ES-I3 (cell line): ENCODE measurements around the gene GALNT9.

Experiments used
- H3K36me3 ChIP-seq: 2 replicates; pipeline ENCODE4 v1.6.1; 2013; ENCODE audit warnings: mild to moderate bottlenecking, low read length, control low read depth, moderate library complexity; ENCODE audit not compliant: insufficient read depth
- H3K4me1 ChIP-seq: 2 replicates; pipeline ENCODE4 v1.6.1; 2013; ENCODE audit warnings: mild to moderate bottlenecking, control low read depth, low read length; ENCODE audit not compliant: insufficient read depth
- H3K9ac ChIP-seq: 2 replicates; pipeline ENCODE4 v1.6.1; 2013; ENCODE audit warnings: low read depth, mild to moderate bottlenecking, low read length, moderate library complexity
- H3K9me3 ChIP-seq: 2 replicates; pipeline ENCODE4 v1.6.1; 2013; ENCODE audit warnings: mild to moderate bottlenecking, low read length, moderate library complexity; ENCODE audit not compliant: control insufficient read depth, insufficient read depth

The GALNT9 gene

DNA sequence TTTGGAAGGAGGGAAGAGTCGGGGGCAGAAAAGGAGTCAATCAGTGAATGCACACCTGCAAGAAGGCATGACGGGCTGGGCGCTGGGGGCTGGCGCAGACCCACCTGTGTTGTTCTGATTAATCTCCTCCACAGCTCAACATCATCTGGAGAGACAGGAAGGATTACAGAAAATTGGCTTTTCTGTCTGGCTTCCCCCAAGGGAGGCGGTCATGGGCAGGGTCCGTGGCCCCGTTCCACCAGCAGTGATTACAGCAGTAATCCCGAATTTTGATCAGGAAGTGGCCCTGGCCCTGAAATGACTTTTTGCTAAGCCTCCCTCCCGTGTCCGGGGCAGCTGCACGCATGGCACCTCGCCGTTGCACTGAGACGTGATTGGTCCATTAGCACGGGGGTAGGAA lies 24.4 kb upstream of the GALNT9 start:
- no peak overlapping the region for H3K9ac ChIP-seq
- no peaks in the 10 kb centered on the region for H3K9me3 ChIP-seq
- H3K36me3 ChIP-seq, result no peaks in the 10 kb centered on the region
- H3K4me1 ChIP-seq, result peaks cover 7% of the 10 kb centered on the region; the same call in 1 of the 2 replicates

DNA sequence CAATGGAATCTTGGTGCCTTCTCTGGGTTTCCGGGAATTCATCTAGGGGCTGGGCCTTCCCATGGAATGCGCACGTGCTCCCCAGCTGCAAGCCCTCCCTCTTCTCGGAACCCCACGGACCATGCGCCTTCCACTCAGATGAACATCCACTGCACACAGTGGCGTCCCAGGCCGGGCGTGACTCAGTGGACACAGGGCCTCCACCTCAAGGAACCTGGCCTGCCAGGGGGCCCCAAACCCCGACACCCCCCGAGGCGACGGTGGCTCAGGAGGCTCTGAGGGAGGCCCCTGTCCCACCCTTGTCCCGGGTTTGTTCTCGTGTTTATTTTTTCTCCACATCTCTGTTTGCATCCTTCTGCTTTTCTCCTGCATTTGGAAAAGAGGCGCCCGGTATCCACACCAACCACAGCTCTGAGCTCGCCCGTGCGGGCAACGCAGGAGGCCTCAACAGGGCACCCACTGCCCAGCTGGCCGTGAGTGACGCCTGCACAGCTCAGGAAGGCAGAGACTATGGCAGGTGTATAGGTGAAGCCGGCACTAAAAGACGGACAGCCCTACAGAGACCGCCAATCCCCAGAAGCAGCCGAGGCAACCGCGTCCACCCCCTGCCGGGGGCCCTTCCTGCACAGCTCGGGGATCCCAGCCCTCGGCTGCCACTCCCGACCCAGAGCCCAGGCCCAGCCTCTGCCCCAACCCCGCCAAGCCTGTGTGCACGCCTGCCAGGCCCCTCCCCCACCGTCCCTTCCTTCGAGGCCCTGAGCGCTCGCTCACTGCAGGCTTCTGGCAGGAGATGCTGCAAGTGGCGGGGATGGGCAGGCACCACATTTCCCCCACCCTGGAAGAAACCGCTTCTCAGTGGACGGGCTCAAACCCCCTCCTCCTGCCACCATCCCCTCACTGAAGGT lies 23.8 kb upstream of the GALNT9 start:
- no peaks in the 10 kb centered on the region for H3K9me3 ChIP-seq
- no peak overlapping the region for H3K9ac ChIP-seq
- H3K36me3 ChIP-seq, result no peaks in the 10 kb centered on the region
- H3K4me1 ChIP-seq, result peaks cover 7% of the 10 kb centered on the region; the same call in 1 of the 2 replicates

DNA sequence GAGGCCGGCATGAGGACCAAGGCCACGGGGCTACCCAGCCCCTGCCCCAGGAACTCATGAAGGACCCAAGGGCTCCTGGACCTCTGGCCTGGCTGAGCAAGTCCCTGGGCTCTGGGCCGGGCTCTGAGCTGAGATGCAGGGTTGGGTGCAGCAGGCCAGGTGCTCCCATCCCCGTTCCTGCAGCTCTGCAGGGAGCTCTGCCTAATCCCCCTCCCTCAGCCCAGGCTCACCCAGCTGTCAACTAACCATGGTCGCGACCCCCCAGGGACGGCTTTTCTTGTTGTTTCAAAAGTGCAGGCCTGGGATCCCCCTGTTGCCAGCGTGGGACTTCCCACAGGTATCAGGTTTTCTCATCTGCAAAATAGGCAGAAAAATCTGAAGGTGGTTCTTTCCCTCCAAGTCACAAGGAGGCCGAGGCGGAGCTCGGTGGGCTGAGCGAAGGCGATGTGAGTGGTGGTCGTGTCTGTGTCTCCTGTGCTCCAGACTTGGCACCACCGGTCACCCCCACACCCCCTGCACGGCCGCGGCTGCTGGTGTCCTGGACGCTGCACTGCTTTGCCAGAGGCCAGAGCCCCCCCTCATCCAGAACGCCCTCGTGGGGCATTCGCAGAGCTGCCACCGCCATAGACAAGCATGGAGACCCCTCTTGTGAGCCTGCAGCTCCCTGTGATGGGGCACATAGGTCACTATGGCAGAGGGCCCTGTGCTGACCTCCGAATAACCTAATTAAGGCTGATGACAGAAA lies 22.5 kb upstream of the GALNT9 start:
- Histone ChIP-seq H3K9me3 (no peaks in the 10 kb centered on the region), H3K4me1 (no peaks in the 10 kb centered on the region), H3K36me3 (no peaks in the 10 kb centered on the region), H3K9ac (no peak overlapping the region)

GRCh38 chr12:132349501-132350131 lies 20.2 kb upstream of the GALNT9 start:
- H3K9me3 ChIP-seq, result no peaks in the 10 kb centered on the region
- H3K4me1 ChIP-seq, result no peaks in the 10 kb centered on the region

DNA sequence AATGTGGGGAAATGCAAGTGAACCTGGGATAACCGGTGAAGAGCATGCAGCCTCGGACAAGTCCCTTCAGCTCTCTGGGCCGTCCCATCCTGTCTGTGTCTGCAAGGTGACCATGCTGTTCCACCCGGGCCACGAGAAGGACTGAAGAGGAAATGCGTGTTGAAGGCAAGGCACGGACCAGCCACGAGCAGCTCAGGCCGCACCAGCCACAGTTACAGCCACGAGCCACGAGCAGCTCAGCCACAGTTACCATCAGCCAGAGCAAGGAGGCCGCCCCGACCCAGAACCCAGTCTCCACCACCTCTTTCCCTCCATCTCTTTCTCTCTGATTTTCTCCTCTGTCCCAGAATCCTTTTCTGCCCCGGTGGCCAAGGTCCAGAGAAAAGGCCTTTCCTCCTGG lies 18.8 kb upstream of the GALNT9 start:
- Histone ChIP-seq H3K9ac (no peak overlapping the region), H3K36me3 (no peaks in the 10 kb centered on the region), H3K4me1 (no peaks in the 10 kb centered on the region), H3K9me3 (no peaks in the 10 kb centered on the region)

More at GRCh38 chr12:132349501-132350131, 20.2 kb upstream of the GALNT9 start:
- Histone ChIP-seq H3K36me3 (no peaks in the 10 kb centered on the region), H3K9ac (no peak overlapping the region)

GRCh38 chr12:132347176-132347855 lies 17.9 kb upstream of the GALNT9 start:
- Histone ChIP-seq H3K36me3 (no peaks in the 10 kb centered on the region), H3K4me1 (no peaks in the 10 kb centered on the region), H3K9me3 (no peaks in the 10 kb centered on the region), H3K9ac (no peak overlapping the region)

- H3K4me1 ChIP-seq, result no peaks in the 10 kb centered on the region
- H3K9me3 ChIP-seq, result no peaks in the 10 kb centered on the region
- H3K36me3 ChIP-seq, result no peaks in the 10 kb centered on the region
- no peak overlapping the region for H3K9ac ChIP-seq
Measured at GRCh38 chr12:132346471-132347175, 17.2 kb upstream of the GALNT9 start.

DNA sequence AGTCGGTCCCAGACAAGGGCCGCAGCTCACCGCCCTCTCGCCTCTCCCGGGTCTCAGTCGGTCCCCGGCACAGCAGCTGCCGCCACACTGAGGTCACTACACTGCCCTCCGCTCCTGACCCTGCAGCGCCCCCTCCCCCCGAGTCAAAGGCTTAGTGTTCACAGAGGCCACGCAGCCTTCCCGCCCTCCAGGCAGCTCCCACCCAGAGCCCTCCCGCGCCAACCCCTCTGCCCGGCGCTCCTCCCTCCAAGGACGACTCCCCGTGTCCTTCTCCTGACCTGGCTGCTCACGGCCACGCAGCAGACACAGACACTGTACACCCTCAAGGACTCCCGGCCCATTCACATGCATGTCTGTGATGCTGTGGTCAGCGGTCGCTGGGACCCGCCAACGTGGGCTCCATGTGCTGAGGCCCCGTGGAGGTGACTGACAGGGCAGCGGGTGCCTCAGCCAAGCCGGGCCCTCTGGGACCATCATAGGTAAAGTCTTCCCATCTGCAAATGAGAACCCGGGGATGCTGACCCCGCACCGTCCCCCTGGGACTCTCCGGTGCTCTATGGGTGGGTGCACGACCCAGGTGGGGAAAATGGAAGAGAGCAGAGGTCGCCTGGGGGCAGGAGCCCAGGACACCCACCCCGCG lies 16.3 kb upstream of the GALNT9 start:
- Histone ChIP-seq H3K9ac (no peak overlapping the region), H3K4me1 (no peaks in the 10 kb centered on the region), H3K9me3 (no peaks in the 10 kb centered on the region), H3K36me3 (no peaks in the 10 kb centered on the region)

- Histone ChIP-seq H3K4me1 (no peaks in the 10 kb centered on the region), H3K9ac (no peak overlapping the region), H3K36me3 (no peaks in the 10 kb centered on the region), H3K9me3 (no peaks in the 10 kb centered on the region)
Measured at GRCh38 chr12:132345126-132345525, 15.7 kb upstream of the GALNT9 start.

DNA sequence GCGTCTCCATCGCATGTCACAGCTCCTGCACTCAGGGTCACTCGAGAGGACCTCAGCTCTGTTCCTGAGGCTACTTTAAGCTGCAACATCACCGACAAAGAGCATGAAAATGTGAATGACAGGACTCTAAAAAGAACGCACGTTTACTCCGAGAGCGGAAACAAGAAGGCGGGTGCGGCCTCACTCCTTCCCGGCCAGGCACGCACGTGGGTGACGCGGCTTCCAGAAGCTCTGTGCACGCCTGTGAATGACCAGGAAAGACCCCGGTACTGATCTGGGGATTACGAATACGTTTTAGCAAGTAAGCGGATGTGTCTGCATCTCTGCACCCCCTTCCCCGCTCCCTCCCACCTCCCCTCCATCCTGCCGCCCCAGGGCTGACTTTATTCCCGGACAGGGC lies 15.2 kb upstream of the GALNT9 start:
- H3K9ac ChIP-seq, result no peak overlapping the region
- no peaks in the 10 kb centered on the region for H3K36me3 ChIP-seq
- H3K4me1 ChIP-seq, result no peaks in the 10 kb centered on the region
- H3K9me3 ChIP-seq, result no peaks in the 10 kb centered on the region

GRCh38 chr12:132344181-132344580 lies 14.8 kb upstream of the GALNT9 start:
- Histone ChIP-seq H3K4me1 (no peaks in the 10 kb centered on the region), H3K9me3 (no peaks in the 10 kb centered on the region), H3K9ac (no peak overlapping the region), H3K36me3 (no peaks in the 10 kb centered on the region)

- no peak overlapping the region for H3K9ac ChIP-seq
- H3K36me3 ChIP-seq, result no peaks in the 10 kb centered on the region
- no peaks in the 10 kb centered on the region for H3K9me3 ChIP-seq
- no peaks in the 10 kb centered on the region for H3K4me1 ChIP-seq
Measured at GRCh38 chr12:132343294-132344004, 14.1 kb upstream of the GALNT9 start.
